IgD-negative memory B cell (primary cell): ENCODE measurements around the gene DHX38. TPM values are rescaled to one million over a fixed set of nuclear protein-coding genes. Genes with fewer than 3 reads are reported as not detected.

Experiments used
- H3K27ac Mint-ChIP-seq, 3 donors: one replicate each; pipeline ENCODE4 v1.8.0; 2020 to 2022; ENCODE audit warnings: mild to moderate bottlenecking in 3 of 3, mixed read lengths in 3 of 3, moderate library complexity in 1 of 3
- H3K27me3 Mint-ChIP-seq: one replicate; pipeline ENCODE4 v1.8.0; 2021; ENCODE audit warnings: mixed read lengths
- H3K36me3 Mint-ChIP-seq: one replicate; pipeline ENCODE4 v1.8.0; 2020; ENCODE audit warnings: mild to moderate bottlenecking, mixed read lengths
- H3K4me1 Mint-ChIP-seq, 3 donors: one replicate each; pipeline ENCODE4 v1.8.0; 2020 to 2022; ENCODE audit warnings: mixed read lengths in 3 of 3, mild to moderate bottlenecking in 1 of 3
- H3K4me3 Mint-ChIP-seq, 4 donors: one replicate each; pipeline ENCODE4 v1.8.0; 2020 to 2022; ENCODE audit warnings: mild to moderate bottlenecking in 4 of 4, mixed read lengths in 4 of 4, moderate library complexity in 3 of 4
- H3K9me3 Mint-ChIP-seq, 3 donors: one replicate each; pipeline ENCODE4 v1.8.0; 2020 to 2021; ENCODE audit warnings: mixed read lengths in 3 of 3, mild to moderate bottlenecking in 1 of 3
- polyA plus RNA-seq: library from polyadenylated mRNA; unstranded; fragments of 300-500 nt; fragmentation: Illumina TruSeq; gene quantifications from one replicate; pipeline ENCODE4 v1.2.3, GENCODE V29; 2021

DHX38 gene
- polyA plus RNA-seq, 1 donor from 2014 or later, result 29.9 TPM

GRCh38 chr16:72159386-72159785 lies 65.7 kb downstream of the DHX38 start:
- peaks cover 2% of the 10 kb centered on the region for H3K36me3 Mint-ChIP-seq
- no peaks in the 10 kb centered on the region for H3K4me1 Mint-ChIP-seq
- H3K4me3 Mint-ChIP-seq, result no peak overlapping the region
- H3K27me3 Mint-ChIP-seq, result no peaks in the 10 kb centered on the region
- H3K27ac Mint-ChIP-seq, result no peak overlapping the region
- peaks cover 0 to 2% (median 0%) of the 10 kb centered on the region in 3 donors for H3K9me3 Mint-ChIP-seq

- Mint-ChIP-seq H3K27me3 (no peaks in the 10 kb centered on the region), H3K36me3 (peaks cover 2% of the 10 kb centered on the region), H3K4me3 (no peak overlapping the region), H3K4me1 (no peaks in the 10 kb centered on the region), H3K27ac (no peak overlapping the region), H3K9me3 (peaks cover 0 to 2% (median 0%) of the 10 kb centered on the region in 3 donors)
Observed at GRCh38 chr16:72159801-72160200, 66.2 kb downstream of the DHX38 start.

- H3K4me3 Mint-ChIP-seq, result no peak overlapping the region
Observed at GRCh38 chr16:72162105-72162692, 68.6 kb downstream of the DHX38 start.

More at GRCh38 chr16:72162105-72162692, 68.6 kb downstream of the DHX38 start:
- Mint-ChIP-seq H3K27ac (no peak overlapping the region), H3K36me3 (peaks cover 2% of the 10 kb centered on the region), H3K9me3 (peaks cover 0 to 4% (median 4%) of the 10 kb centered on the region in 3 donors), H3K27me3 (peaks cover 3% of the 10 kb centered on the region), H3K4me1 (no peaks in the 10 kb centered on the region)

Other genes with a start within 250 kb of the DHX38 start
- 5.4 TPM for gene ATXN1L, start 247.9 kb upstream of the DHX38 start, polyA plus RNA-seq
- gene ZNF821, start 209.7 kb upstream of the DHX38 start, polyA plus RNA-seq, result 34.3 TPM
- gene IST1, start 198.3 kb upstream of the DHX38 start, polyA plus RNA-seq, result 161 TPM
- not detected for gene PKD1L3, start 93.4 kb upstream of the DHX38 start, polyA plus RNA-seq
- gene DHODH, start 85.1 kb upstream of the DHX38 start, polyA plus RNA-seq, result 16.4 TPM
- not detected for gene HP, start 39.3 kb upstream of the DHX38 start, polyA plus RNA-seq
- not detected for gene HPR, start 30.6 kb upstream of the DHX38 start, polyA plus RNA-seq
- gene TXNL4B, start 227 bp upstream of the DHX38 start, polyA plus RNA-seq, result 15.3 TPM
- gene PMFBP1, start 78.3 kb downstream of the DHX38 start, polyA plus RNA-seq, result 0.11 TPM